ENCODE data around the gene KCNQ4.

KCNQ4 gene

DNA sequence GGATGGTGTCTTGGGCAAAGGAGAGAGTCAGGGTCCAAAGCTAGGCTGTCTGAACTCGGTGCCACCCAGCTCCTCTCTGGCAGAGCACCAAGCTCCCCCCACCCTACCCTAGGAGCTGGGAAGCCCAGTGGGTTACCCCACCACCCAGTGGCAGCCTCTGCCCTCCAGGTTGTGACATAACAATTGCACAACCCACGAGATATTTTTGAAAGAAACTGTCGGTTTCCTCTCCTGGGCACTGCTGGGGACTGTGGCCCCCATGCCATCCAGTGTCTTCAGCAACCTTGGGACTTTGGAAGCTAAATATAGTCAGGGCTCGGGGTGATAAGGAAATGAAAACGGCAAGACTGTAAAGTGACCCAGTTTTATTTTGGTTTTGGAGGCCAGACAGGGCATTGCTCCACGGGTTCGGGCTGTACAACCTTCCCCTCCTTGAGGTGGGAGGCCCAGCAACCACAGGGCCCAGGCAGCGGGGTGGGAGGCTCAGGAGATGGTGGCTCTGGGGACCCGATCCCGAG is 77.2 kb downstream of the KCNQ4 start:
- Histone ChIP-seq H3K4me3 (replicated peaks; ENCODE audit: low read depth, low read length) (no peak overlapping the region), H3K27me3 (replicated peaks; ENCODE audit: control insufficient read depth, insufficient read depth, low read length) (no peaks in the 10 kb centered on the region; the same call in none of the 2 replicates), H3K36me3 (ENCODE audit: control insufficient read depth, insufficient read depth, low read length) (no peaks in the 10 kb centered on the region)
- DNase-seq (ENCODE audit: extremely low read depth, insufficient read length), result no peak
- TF ChIP-seq, protein P1, sequence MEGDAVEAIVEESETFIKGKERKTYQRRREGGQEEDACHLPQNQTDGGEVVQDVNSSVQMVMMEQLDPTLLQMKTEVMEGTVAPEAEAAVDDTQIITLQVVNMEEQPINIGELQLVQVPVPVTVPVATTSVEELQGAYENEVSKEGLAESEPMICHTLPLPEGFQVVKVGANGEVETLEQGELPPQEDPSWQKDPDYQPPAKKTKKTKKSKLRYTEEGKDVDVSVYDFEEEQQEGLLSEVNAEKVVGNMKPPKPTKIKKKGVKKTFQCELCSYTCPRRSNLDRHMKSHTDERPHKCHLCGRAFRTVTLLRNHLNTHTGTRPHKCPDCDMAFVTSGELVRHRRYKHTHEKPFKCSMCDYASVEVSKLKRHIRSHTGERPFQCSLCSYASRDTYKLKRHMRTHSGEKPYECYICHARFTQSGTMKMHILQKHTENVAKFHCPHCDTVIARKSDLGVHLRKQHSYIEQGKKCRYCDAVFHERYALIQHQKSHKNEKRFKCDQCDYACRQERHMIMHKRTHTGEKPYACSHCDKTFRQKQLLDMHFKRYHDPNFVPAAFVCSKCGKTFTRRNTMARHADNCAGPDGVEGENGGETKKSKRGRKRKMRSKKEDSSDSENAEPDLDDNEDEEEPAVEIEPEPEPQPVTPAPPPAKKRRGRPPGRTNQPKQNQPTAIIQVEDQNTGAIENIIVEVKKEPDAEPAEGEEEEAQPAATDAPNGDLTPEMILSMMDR (IDR thresholded peaks at IDR 0.05; ENCODE audit: insufficient read depth, low read length, poor library complexity, severe bottlenecking), result no peak

DNA sequence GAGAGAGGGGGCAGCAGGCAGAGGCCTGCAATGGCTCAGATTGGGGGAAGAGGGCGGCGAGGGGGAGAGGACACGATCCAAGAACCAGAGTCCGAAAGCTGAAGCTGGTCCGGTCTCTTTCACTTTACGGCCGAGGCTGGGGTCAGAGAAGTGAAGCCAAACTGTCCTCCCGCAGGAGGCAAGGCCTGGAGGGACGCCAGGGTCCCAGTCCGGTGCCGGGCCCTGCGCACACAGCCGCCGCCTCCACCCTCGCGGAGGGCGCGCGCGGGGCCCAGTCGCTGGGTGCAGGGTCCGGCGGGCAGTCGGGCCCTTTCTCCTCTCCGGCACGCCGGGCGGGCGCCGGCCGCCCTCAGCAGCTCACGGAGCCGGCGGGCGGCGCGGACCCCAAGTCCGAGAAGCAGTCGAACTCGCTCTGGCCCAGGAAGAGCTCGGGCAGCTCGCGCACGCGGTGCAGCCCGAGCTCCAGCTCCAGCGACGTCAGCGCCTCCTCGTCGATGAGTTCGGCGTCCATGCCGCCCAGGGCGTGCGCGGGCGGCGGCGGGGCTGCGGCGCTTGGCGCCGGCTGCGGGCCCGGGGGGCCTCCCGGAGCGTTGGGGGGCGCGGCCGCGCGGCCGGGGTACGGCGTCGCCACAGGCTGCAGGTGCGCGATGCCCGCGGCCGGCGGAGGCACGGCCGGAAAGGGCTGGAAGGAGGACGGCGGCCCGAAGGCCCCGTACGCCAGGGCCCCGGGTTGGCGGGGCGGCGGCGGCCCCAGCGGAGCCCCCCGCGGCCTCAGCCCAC is 77.8 kb downstream of the KCNQ4 start:
- no peaks in the 10 kb centered on the region; the same call in none of the 2 replicates for H3K27me3 ChIP-seq (replicated peaks; ENCODE audit: control insufficient read depth, insufficient read depth, low read length)
- H3K4me3 ChIP-seq (replicated peaks; ENCODE audit: low read depth, low read length), result peak overlapping the region; percentile 60
- H3K36me3 ChIP-seq (ENCODE audit: control insufficient read depth, insufficient read depth, low read length), result no peaks in the 10 kb centered on the region
- TF ChIP-seq, protein P1 (IDR thresholded peaks at IDR 0.05; ENCODE audit: insufficient read depth, low read length, poor library complexity, severe bottlenecking), result no peak
- DNase-seq (ENCODE audit: extremely low read depth, insufficient read length), result no peak

DNA sequence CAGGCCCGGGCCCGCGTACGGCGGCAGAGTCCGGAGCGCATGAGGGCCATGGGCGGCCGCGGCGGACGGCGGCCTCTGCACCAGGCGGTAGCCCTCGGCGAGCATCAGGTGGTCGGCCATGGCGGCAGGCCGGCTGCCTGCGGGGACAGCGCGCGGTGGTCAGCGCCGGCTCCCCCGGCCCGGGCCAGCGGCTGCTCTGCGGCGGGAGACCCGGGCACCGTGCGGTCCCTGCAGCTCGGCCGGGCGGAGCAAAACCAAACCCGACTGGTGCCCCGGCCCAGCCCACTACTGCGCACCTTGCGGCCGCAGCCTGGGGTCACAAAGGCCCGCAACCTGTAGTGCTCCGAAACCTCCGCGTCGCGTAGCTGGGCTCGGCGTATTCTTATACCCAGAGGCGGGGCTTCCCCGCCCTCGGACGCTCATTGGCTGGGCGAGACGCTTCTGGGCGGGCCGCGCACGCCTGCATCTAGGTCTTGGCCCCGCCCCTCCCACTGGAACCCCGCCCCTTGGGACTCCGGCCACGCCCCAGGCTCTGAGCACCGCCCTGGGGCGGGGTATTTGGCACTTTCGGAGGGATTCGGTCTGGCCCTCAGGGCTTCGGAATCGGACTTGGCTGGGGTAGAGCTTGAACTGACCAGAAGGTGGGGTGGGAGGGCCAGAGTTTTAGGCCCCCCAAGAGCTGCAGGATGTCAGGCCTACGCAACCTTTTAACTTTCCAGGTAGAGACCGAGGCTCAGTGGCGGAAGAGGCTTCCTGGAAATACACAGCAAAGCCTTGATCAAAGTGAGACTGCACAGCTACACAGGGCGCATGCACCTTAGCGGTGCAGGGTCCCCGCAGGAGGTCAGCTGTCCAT is 78.6 kb downstream of the KCNQ4 start, which contains the start of gene CITED4:
CITED4 (minus strand) TSS at position 356 of the 856 bp plus-strand sequence; CDS start at position 120, 236 bp downstream.
- peak; percentile 90 for DNase-seq (ENCODE audit: extremely low read depth, insufficient read length)
- no peaks in the 10 kb centered on the region for H3K36me3 ChIP-seq (ENCODE audit: control insufficient read depth, insufficient read depth, low read length)
- TF ChIP-seq, protein P1 (IDR thresholded peaks at IDR 0.05; ENCODE audit: insufficient read depth, low read length, poor library complexity, severe bottlenecking), result peak; percentile 14
- peak within 1 kb of the TSS; percentile 64 for H3K4me3 ChIP-seq (replicated peaks; ENCODE audit: low read depth, low read length)
- no peaks in the 10 kb centered on the region; the same call in 1 of the 2 replicates for H3K27me3 ChIP-seq (replicated peaks; ENCODE audit: control insufficient read depth, insufficient read depth, low read length)

DNA sequence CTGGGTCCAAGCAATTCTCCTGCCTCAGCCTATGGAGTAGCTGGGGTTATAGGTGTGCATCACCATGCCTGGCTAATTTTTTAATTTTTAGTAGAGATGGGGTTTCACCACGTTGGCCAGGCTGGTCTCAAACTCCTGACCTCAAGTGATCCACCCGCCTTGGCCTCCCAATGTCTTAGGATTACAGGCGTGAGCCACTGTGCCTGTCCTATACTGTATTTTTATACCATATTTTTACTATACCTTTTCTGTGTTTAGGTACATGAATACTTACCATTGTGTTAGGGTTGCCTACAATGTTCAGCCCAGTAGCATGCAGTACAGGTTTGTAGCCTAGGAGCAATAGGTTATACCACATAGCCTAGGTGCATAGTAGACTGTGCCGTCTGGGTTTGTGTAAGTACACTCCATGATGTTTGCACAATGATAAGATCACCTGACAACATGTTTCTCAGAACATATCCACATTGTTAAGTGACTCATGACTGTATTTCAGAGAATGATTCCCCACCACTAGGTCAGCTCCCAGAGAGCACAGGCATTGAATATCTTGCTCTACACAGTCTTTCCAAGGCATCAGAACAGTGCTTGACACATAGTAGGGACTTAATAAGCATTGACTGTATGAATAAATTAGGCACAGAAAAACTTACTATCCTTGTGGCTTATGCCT is 84.6 kb downstream of the KCNQ4 start:
- Histone ChIP-seq H3K27me3 (replicated peaks; ENCODE audit: control insufficient read depth, insufficient read depth, low read length) (no peaks in the 10 kb centered on the region), H3K36me3 (ENCODE audit: control insufficient read depth, insufficient read depth, low read length) (no peaks in the 10 kb centered on the region), H3K4me3 (replicated peaks; ENCODE audit: low read depth, low read length) (no peak overlapping the region)
- TF ChIP-seq, protein P1 (IDR thresholded peaks at IDR 0.05; ENCODE audit: insufficient read depth, low read length, poor library complexity, severe bottlenecking), result no peak
- no peak for DNase-seq (ENCODE audit: extremely low read depth, insufficient read length)

DNA sequence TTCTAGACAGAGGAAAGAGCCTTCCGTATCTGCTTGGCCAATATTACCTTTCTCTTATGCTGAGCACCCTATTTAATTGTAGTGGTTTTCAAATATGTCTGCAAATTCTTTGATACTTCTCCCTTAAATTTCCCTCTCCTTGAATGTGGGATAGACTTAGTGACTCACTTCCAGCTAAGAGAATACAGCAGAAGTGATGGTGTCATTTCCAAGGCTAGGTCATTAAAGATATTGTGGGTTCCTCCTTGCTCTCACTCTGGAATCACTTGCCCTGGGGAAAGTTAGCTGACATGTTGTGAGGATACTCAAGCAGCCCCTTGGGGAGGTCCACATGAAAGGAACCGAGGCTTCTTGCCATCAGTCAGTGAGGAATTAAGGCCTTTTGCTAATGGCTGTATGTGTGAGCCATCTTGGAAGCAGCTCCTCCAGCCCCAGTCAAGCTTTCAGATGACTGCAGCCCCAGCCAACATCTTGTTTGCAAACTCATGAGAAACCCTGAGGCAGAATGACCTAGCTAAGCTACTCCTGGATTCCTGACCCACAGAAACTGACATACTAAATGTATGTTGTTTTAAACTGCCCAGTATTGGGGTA is 86.6 kb downstream of the KCNQ4 start:
- no peak for DNase-seq (ENCODE audit: extremely low read depth, insufficient read length)
- H3K4me3 ChIP-seq (replicated peaks; ENCODE audit: low read depth, low read length), result no peak overlapping the region

More for the DNA sequence above, 86.6 kb downstream of the KCNQ4 start:
- H3K36me3 ChIP-seq (ENCODE audit: control insufficient read depth, insufficient read depth, low read length), result no peaks in the 10 kb centered on the region
- TF ChIP-seq, protein P1 (IDR thresholded peaks at IDR 0.05; ENCODE audit: insufficient read depth, low read length, poor library complexity, severe bottlenecking), result no peak
- H3K27me3 ChIP-seq (replicated peaks; ENCODE audit: control insufficient read depth, insufficient read depth, low read length), result no peaks in the 10 kb centered on the region

Measured in GM06990 (cell line).